Colonic mucosa (tissue), 4 donors: ENCODE results near the gene CDHR2. TPM values are rescaled to one million over a fixed set of nuclear protein-coding genes. Genes with fewer than 3 reads are reported as not detected.
A peak's percentile ranks its signal among the peaks of the same experiment; 100 is the strongest.

Experiments used
- DNase-seq: peaks from one replicate; pipeline ENCODE4 v3.0.0-alpha.2; 2020
- H3K27ac ChIP-seq: fragments of 200-600 bp; one replicate; pipeline ENCODE4 v1.8.0; 2021
- H3K27me3 ChIP-seq: fragments of 200-600 bp; one replicate; pipeline ENCODE4 v1.8.0; 2021
- H3K36me3 ChIP-seq: fragments of 200-600 bp; one replicate; pipeline ENCODE4 v1.8.0; 2021
- H3K4me1 ChIP-seq: fragments of 200-600 bp; one replicate; pipeline ENCODE4 v1.8.0; 2021; ENCODE audit warnings: mild to moderate bottlenecking
- H3K4me3 ChIP-seq: fragments of 200-600 bp; one replicate; pipeline ENCODE4 v1.8.0; 2021
- H3K9ac ChIP-seq, 2 donors: one replicate each; pipeline ENCODE4 v1.7.0; 2013; ENCODE audit warnings: control low read depth in 2 of 2, low read depth in 2 of 2, low read length in 2 of 2
- H3K9me3 ChIP-seq: fragments of 200-600 bp; one replicate; pipeline ENCODE4 v1.8.0; 2021
- intact Hi-C: fragments of 100-400 bp; cut with DNase I; formaldehyde crosslinking; loops from one replicate; pipeline ENCODE4 v1.14.1; 2022
- total RNA-seq, 2 donors: library from RNA; stranded (reverse); fragmentation: NEBNext Ultra II Directional in 1 of 2; extraction: Animal tissue kit (Norgen Biotek cat#: 25700) in 1 of 2; gene quantifications; one replicate each; pipeline ENCODE4 v1.2.1, GENCODE V29; 2021
- TF ChIP-seq, protein P1 (sequence below): fragments of 200-600 bp; IDR thresholded peaks from one replicate; pipeline ENCODE4 v1.8.0; 2022; ENCODE audit warnings: antibody characterized with exemption, mild to moderate bottlenecking
- donor health status: healthy.
- donor health status: DM: no; HTN: no; CAD: no.
- donor health status: DM: no; HTN: no; CAD: no.

The CDHR2 gene
- total RNA-seq, 2 donors from 2014 or later: 42.8 to 60.2 TPM

- TF ChIP-seq, protein P1, sequence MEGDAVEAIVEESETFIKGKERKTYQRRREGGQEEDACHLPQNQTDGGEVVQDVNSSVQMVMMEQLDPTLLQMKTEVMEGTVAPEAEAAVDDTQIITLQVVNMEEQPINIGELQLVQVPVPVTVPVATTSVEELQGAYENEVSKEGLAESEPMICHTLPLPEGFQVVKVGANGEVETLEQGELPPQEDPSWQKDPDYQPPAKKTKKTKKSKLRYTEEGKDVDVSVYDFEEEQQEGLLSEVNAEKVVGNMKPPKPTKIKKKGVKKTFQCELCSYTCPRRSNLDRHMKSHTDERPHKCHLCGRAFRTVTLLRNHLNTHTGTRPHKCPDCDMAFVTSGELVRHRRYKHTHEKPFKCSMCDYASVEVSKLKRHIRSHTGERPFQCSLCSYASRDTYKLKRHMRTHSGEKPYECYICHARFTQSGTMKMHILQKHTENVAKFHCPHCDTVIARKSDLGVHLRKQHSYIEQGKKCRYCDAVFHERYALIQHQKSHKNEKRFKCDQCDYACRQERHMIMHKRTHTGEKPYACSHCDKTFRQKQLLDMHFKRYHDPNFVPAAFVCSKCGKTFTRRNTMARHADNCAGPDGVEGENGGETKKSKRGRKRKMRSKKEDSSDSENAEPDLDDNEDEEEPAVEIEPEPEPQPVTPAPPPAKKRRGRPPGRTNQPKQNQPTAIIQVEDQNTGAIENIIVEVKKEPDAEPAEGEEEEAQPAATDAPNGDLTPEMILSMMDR: no peak
- no peak overlapping the region for H3K27ac ChIP-seq
- peaks cover 11% of the 10 kb centered on the region for H3K4me1 ChIP-seq
- no peak overlapping the region for H3K9ac ChIP-seq
- no peaks in the 10 kb centered on the region for H3K36me3 ChIP-seq
- peaks cover 58% of the 10 kb centered on the region for H3K27me3 ChIP-seq
- DNase-seq: peak; percentile 73
- intact Hi-C loops: no loop called here
- H3K4me3 ChIP-seq: no peak overlapping the region
- no peaks in the 10 kb centered on the region for H3K9me3 ChIP-seq
These were observed 77.1 kb downstream of the CDHR2 start for GRCh38 chr5:176625966-176626875.

DNA sequence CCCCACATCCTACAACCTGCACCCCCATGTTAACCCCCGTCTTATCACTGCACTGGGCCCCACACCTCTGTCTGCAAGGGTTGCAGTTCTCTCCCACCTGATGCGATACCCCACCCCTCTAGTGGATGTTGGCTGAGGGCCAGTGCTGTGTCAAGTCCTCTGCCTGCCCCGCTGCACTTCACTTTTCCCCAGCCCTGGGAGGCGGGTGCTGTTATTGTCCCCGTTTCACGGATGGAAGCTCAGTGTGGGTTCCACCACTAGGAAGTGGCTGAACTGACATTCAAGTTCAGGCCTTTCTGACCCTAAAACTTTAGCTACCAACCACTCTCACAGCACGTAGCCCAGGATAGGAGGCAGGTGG is 77.7 kb downstream of the CDHR2 start:
- DNase-seq: no peak
- H3K27me3 ChIP-seq: peaks cover 60% of the 10 kb centered on the region
- H3K9ac ChIP-seq: no peak overlapping the region
- intact Hi-C loops: no loop called here
- H3K27ac ChIP-seq: no peak overlapping the region
- no peak overlapping the region for H3K4me3 ChIP-seq
- H3K36me3 ChIP-seq: no peaks in the 10 kb centered on the region
- peaks cover 11% of the 10 kb centered on the region for H3K4me1 ChIP-seq
- H3K9me3 ChIP-seq: no peaks in the 10 kb centered on the region
- TF ChIP-seq, protein P1: no peak

DNA sequence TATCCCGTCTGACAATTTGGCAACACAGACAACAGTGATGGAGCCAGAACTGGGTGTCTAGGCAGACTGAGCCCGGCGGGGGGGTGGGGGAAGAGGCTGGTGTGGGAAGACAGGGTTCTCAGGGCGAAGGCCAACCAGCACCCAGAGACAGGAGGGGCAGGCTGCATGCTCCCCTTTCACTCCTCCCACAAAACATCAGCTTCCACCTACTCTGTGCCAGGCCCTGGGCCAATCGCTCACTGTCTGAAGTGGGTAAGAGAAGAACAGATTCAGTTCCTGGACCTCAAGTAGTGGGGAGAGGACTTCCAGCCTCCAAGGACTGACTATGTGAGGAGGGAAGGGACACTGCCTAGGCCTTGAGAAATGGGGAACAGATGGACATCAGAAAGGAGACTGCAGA is 78.4 kb downstream of the CDHR2 start:
- intact Hi-C loops: no loop called here
- peaks cover 64% of the 10 kb centered on the region for H3K27me3 ChIP-seq
- no peak overlapping the region for H3K4me3 ChIP-seq
- no peak overlapping the region for H3K9ac ChIP-seq
- no peaks in the 10 kb centered on the region for H3K36me3 ChIP-seq
- H3K27ac ChIP-seq: no peak overlapping the region
- no peak for DNase-seq
- TF ChIP-seq, protein P1: no peak
- no peaks in the 10 kb centered on the region for H3K9me3 ChIP-seq
- H3K4me1 ChIP-seq: peaks cover 11% of the 10 kb centered on the region

DNA sequence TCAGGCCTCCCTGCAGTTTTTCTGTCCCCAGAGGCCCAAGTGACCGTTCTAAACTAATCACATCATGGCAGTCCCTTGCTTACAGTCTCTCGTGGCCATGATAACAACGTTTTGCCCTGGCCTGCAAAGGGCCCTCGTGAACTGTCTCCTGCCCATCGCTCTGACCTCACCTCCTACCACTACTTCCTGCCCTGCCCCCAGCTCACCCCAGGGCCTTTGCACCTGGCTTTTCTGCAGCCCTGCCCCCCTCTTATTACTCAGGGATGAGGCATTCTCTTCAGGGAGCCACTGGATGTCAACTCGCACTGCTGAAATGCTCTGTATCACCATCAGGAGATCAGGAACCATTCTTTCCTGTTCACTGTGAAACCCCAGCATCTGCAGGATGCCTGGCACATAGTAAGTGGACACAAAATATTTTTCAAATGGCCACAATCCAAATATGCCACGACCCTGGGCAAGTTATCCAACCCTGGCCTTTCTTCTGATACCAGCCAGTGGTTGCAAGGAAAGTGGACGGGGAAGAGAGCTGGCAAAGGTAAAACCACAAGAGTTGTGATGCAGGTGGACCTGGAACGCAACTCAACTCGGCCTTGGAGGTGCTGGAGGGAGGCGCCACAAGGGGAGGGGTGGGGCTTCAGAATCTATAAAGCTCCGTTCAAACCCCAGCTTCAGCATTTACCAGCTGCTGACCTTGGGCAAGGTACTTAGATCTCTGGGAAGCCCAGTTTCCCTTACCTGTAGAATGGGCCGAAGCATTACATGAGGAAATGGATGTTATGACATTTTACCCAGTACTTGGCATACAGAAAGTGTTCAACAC is 79.5 kb downstream of the CDHR2 start:
- no peak for DNase-seq
- no peak overlapping the region for H3K4me3 ChIP-seq
- peaks cover 11% of the 10 kb centered on the region for H3K4me1 ChIP-seq
- H3K9me3 ChIP-seq: no peaks in the 10 kb centered on the region
- no peaks in the 10 kb centered on the region for H3K36me3 ChIP-seq
- peaks cover 64% of the 10 kb centered on the region for H3K27me3 ChIP-seq
- intact Hi-C loops: no loop called here
- TF ChIP-seq, protein P1: no peak
- H3K27ac ChIP-seq: no peak overlapping the region
- no peak overlapping the region for H3K9ac ChIP-seq

DNA sequence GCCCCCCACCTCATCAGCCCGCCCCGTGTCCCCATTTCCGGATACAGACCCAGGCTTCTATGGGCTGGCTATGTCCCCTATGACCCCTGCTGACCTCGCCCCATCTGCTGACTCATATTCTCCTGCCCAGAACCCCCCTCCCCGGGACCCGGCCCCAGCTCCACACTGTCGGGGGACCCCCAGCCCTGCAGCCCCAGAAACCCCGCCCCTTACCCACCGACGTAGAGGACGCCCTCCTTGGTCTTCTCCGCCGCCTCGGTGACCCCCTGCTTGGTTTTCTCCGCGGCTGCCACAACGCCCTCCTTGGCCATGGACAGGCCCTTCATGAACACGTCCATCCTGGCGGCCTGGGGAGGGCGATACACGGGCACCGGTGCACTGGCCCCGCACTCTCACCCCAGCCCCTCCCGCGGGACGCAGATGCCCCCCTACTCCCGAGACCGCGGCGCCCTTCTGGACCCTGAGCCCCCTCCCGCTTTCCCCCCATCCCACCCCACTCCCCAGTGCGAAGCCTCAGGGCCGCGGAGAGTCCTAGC is 80.2 kb downstream of the CDHR2 start:
- Histone ChIP-seq H3K4me3 (no peak overlapping the region), H3K36me3 (no peaks in the 10 kb centered on the region), H3K27ac (no peak overlapping the region), H3K9me3 (no peaks in the 10 kb centered on the region), H3K27me3 (peaks cover 64% of the 10 kb centered on the region), H3K4me1 (peaks cover 11% of the 10 kb centered on the region), H3K9ac (no peak overlapping the region)
- intact Hi-C loops: no loop called here
- DNase-seq: no peak
- TF ChIP-seq, protein P1: no peak
